Fibroblast of gingiva (primary cell): ENCODE measurements around the gene GALNT18.

Experiments used
- DNase-seq: peaks from one replicate; pipeline ENCODE4 v3.0.0-alpha.2; 2011; ENCODE audit warnings: low read depth

Gene GALNT18

DNA sequence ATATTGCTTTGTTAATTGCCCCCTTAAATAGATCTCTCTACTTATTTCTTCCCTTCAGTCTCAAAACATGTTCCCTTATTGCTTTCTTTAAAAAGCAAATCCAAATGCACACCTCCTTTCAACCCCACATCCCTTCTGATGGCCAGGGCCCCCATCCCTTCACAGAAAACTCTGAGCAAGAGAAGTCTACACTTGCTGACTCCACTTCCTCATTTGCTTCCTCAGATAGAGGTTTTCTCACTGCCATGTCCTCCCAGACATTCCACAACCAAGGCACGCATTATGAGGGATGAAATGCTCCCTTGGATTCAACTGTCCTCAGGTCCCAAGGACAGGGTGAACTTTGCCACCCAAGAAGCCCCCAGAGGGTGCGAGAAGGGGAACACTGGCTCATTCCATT, 311.9 kb downstream of the GALNT18 start:
- DNase-seq, result no peak

DNA sequence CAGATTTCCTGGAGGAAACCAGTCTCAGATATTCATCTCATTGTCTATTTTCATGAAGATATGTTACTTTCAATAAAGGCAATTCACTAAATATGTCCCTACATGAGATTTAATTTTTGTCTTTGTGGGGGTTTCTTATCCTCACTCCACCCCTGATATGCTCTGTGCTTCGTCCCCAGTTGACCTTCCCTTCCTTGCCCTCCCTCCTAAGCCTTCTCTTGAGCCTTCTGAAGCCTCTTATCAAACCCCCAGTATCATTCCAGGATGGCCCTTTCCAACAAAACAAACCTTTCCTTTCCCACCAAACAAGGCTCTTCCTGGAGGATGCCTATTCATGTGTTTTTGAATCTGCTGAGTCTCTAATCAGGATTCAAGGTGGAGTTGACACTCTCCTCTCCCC, 313.6 kb downstream of the GALNT18 start:
- no peak for DNase-seq

DNA sequence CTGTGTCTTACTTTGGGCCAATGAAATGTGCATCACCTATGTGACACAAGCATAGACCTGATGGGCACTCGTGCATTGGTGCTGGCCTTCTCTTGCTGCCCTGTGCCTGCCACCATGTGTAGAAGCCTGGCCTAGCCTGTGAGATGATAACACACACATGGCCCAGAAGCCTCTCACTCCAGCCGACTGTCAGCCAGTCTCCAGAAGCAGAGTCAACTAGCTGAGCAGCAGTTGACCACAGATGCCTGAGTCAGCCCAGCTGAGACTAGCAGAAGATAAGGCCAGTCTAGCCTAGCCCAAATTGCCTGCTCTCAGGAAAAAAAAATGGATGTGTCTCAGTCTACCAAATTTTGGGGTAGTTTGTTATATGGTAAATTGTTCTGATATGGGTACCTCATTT, 314.9 kb downstream of the GALNT18 start:
- no peak for DNase-seq

- no peak for DNase-seq
Observed at GRCh38 chr11:11304550-11304949, 317.3 kb downstream of the GALNT18 start.

GRCh38 chr11:11302565-11302964, 319.2 kb downstream of the GALNT18 start:
- no peak for DNase-seq

DNA sequence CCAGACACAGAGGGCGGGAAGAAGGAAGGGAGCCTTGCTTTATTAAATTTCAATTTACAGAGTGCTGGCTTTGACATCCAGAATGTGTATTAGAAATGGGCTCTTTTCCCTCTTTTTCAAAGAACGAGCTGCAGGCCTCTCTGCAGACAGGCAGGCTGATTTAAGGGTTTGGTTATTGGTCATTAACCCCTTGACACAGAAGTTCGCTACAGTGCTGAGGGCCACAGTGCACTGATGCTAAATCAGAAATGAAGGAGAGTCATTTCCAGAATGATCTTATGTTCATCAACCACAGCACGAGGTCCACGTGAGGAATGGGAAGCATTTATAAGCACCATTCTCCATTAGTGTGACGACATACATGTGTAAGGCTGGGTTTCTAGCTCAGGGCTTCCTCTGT, 320.6 kb downstream of the GALNT18 start:
- DNase-seq, result no peak

DNA sequence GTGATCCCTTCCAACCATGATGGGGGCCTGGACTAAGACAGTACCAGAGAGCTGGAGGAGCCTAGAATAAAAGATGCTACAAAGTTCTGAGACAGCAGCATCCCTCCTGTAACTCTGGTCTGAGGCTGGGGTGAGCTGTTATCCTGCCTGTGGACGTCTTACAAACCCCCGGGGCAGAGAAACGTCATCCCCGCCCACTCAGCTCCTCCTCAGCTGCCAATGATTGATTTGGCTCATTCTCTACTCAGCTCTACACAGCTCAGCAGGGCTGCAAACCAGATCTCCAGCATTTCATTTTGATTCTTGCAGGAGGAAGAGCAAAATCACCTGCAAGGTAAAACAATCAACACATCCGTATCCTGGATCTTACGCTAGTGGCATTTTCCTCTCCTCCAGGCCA, 324.2 kb downstream of the GALNT18 start:
- DNase-seq, result no peak

- no peak for DNase-seq
Observed at GRCh38 chr11:11296434-11296833, 325.4 kb downstream of the GALNT18 start.

DNA sequence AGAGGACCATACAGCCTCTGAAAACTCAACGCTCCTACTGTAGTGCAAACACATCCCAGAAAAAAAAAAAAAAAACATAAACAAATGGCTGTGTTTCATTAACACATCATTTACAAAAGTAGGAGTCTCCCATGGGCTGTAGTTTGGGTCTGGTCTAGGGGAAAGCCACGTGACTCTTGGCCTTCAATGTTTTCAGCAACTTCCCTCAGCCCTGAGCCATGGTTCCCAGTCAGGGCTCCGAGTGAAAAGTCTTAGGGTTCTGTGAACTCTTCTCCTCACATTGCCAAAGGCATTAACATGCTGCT, 327.3 kb downstream of the GALNT18 start:
- DNase-seq, result no peak

DNA sequence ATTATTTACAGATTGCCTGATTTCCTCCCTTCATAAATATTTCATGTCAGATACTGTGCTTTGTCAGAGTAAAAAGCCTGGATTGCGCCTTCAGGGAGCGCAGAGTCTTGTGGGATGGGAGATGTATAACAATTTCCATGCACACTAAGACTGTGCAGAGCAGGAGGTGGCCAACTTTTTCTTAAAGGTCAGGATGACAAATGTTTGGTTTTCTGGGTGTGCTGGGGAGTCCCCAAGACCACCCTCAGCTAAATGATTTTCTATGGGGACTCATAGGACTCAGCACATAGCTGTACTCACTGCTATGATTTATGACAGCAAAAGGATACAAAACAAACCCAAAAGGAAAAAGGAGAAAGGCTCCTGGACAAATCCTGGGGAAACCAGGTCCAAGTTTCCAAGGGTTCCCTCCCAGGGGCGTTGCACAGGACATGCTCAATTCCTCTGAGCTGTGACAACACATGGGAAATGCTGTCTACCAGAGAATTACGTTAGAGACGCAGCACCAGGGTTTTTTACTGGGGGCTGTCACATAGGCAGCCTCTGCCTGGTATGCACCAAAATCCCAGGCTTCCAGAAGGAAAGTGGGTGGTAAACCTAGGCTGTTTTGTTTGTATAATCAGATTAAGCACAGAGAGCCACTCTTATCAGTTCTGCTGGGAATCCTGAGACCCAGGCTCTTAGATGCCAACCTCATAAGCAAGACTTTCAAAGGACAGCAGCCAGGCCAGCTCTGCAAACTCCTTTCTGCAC, 327.8 kb downstream of the GALNT18 start:
- DNase-seq, result no peak

DNA sequence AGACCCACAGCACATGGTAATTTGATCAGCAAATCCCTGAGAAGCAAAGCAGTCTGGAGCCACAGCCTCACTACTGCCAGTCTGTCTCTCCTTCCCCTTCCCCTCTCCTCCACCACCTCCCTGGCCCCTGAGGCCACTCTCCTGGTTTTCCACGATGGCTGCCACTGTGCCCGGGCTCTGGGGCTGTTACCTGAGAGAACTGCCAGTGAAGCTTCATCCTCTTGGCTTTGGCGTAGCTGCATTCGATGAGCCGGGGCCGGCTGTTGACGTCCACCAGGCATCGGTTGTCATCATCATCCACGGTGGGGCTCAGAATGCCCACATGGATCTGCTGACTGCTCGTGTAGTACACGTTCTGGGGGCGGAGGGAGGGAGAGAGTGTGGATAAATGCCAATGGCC, 329.0 kb downstream of the GALNT18 start:
- no peak for DNase-seq

DNA sequence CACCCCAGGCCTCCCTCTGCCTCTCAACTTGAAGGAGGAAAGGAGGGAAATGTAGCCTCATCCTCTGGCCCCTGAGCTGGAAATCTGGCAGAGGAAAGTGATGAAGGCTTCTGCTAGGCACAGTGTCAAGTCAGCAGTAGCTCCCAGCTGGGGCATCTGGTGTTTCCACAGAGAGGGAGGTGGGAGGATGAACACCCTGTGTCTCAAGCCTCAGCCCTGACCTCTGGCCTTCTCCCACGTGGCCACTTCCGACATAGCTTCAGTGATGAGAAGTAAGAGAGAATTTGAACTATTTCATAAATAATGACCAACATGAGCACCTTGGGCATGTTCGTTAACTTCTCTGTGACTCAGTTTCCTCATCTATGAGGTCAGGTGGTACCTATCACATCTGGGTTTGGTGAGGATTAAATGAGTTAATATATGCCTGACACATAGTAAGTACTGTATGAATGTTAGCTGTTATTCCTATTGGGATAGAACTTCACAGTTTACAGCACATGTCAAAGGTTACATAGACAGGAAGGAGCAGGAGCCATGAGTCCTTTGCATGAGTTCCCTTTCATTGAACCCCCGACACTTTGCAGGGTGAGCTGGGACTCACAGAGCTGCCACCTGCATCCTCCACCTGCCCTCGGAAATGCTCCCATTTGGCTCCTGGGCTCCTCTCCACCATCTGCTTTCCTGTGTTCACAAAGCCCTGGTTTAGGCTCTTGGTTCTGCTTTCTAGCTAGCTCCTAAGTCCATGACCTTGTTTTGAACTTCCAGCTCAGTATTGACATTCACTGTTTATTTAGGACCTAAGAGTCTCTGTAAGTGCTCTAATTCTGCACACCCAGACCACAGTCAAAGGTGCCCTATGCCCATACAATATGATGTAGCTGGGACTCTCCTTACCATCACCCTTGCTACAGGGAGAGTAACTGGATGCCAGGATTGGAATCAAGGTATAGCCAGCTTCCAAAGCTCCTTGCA, 330.5 kb downstream of the GALNT18 start:
- DNase-seq, result no peak

DNA sequence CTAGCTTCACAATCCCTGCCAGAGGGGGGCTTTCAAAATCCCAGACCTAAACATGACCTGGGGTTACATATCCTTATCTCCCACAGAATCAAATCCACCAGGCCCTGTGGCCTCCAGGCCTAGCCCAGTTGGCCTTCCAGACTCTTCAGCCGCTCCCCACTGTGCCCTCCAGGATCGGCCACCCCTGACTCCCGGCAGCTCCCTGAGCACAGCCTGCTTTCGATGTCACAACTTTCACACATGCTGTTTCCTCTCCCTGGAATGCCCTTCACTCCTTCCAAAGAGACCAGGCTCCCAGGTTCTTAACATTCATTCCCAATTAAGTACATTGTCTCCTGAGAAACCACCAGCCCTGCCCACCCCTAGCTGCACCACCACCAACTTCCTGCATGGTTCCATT, 331.5 kb downstream of the GALNT18 start:
- DNase-seq, result no peak

GRCh38 chr11:11289669-11290068, 332.1 kb downstream of the GALNT18 start:
- DNase-seq, result no peak

DNA sequence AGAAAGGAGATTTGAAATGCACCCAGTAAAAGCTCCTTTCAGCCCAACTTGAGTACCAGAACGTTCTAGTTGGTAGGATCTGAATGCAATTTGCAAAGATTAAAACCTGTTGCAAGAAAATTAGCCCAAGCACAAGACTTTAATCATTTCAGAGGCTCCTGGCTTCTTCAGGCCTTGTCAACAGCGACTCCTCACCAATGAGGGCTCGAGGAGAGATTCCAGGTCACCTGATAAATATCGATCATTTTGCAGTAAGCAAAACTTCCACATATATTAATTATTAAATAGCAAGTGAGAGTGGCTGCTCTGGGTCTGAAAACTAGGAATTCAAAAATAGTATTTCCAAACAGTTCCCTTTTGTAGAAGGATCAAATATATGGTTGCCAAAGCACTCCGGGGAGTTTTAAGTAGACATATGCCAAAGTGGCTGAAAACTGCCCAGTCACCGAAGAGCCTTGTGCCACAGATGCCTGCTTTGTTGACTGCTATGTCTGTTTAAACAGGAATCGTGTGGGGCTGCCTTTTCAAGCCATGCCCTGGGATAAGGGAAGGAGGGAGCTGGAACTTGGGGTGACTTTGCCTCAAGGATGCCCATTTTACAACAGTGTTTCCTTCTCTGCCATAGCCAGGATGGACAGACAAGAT, 332.7 kb downstream of the GALNT18 start:
- DNase-seq, result no peak

GRCh38 chr11:11284481-11284880, 337.3 kb downstream of the GALNT18 start:
- no peak for DNase-seq

GRCh38 chr11:11281626-11282025, 340.2 kb downstream of the GALNT18 start:
- DNase-seq, result no peak

DNA sequence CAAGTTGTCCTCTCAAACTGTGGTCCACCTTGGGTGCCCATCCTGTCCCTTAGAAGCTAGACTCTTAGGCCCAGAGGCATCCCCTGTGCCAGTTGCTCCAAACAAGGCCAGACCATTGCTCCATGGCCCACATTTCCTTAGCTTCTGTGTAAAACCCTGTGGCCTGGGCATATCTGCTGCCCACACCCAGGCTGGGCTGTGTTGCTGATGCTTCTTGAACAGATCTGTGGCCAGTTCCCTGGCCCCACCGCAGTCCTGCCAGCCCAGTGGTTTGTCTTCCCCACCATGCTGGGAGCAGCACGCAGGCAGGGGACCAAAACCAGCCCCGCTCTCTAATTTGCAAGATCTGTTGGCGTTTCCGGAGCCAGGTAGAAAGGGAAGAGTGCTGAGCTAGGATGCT, 341.0 kb downstream of the GALNT18 start:
- DNase-seq, result no peak

GRCh38 chr11:11279956-11280689, 341.7 kb downstream of the GALNT18 start:
- DNase-seq, result no peak

- no peak for DNase-seq
Observed at GRCh38 chr11:11272254-11272653, 349.6 kb downstream of the GALNT18 start.

DNA sequence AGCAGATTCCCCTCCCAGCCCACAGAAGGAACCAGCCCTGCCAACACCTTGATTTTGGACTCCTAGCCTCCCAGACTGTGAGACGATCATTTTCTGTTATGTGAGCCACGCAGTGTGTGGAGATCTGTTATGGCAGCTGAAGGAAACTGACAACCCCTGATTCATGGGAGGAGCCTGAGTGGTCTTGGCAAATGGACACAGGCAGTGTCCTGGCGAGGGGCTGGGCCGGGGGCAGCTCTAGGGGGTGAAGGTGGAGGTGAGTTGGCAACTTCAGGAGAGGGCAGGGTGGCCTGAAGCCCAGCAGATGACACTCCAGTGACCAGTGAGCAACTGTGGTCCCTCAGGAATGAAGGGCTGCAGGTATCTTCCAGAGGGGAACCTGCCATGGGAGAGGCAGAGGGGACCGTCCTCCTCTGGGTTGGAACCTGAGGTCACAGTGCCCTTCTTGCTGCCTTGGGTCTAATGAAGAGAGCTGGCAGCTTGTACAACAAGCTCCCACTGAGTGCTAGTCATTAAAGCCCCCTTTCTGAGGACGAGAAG, 351.5 kb downstream of the GALNT18 start:
- no peak for DNase-seq

DNA sequence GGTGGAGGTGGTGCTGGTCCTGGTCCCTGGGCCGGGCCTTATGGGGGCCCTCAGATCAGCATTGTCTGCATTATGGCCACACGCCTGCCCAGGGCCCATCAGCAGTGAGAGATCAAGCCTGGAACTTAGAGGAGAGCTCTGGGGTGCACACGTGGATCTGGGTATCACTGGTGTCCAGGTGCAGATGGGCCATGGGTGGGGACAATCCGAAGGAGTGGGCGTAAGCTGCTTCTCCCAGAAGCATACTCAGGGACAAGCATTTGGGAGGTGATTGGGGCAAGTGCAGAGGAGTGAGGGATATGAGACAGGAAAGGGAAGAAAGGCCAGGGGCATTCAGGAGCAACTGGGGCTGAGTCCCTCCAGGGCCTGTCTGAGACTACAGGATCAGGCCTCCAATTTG, 353.1 kb downstream of the GALNT18 start:
- no peak for DNase-seq
